Measurements from ENCODE around the gene NUMB.

DNA sequence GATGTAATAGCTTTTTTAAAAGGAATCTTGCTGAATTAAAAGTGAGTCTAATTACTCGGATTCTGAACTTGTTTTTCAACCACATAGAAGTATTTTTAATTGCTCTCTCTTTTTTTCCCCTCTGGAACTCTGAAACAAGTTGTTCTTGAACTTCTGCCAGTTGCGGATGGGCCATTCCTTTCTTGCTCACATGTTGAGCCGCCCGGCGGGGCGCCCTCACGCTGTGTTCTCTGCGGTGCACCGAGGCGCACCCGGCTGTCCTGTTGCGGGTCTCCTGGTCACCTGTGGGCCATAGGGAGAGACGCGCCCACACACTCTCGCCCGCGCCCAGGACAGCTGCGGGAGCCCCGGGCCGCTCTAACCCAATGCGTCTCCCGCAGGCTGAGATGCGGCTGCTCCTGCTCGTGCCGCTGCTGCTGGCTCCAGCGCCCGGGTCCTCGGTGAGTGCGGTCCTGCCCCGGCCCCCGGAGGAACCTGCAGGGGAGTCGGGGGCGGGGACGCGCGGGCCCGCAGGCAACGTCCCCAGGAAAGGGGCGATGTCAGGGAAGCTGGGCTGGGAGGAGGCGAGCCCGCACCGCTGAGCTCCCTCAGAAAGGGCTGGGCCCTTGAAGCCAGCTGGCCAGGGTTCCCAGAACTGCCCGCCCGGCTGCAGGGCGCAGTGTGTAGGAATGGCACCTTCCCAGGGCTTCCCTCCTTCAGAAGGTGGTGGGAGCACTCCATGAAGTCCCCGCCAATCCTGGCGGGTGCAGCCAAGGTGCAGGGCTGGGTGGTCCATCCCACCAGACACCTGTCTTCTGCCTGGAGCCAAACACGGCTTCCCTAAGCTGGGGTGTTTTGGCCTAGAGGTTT is 218.7 kb downstream of the NUMB start:
- no peak for TF ChIP-seq POLR2A (IDR thresholded peaks at IDR 0.05)
- TF ChIP-seq, protein P1, sequence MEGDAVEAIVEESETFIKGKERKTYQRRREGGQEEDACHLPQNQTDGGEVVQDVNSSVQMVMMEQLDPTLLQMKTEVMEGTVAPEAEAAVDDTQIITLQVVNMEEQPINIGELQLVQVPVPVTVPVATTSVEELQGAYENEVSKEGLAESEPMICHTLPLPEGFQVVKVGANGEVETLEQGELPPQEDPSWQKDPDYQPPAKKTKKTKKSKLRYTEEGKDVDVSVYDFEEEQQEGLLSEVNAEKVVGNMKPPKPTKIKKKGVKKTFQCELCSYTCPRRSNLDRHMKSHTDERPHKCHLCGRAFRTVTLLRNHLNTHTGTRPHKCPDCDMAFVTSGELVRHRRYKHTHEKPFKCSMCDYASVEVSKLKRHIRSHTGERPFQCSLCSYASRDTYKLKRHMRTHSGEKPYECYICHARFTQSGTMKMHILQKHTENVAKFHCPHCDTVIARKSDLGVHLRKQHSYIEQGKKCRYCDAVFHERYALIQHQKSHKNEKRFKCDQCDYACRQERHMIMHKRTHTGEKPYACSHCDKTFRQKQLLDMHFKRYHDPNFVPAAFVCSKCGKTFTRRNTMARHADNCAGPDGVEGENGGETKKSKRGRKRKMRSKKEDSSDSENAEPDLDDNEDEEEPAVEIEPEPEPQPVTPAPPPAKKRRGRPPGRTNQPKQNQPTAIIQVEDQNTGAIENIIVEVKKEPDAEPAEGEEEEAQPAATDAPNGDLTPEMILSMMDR (IDR thresholded peaks at IDR 0.05), result no peak
